ENCODE measurements around the gene ANGPT4. TPM values are rescaled to one million over a fixed set of nuclear protein-coding genes. Genes with fewer than 3 reads are reported as not detected.

The ANGPT4 gene, protein sequence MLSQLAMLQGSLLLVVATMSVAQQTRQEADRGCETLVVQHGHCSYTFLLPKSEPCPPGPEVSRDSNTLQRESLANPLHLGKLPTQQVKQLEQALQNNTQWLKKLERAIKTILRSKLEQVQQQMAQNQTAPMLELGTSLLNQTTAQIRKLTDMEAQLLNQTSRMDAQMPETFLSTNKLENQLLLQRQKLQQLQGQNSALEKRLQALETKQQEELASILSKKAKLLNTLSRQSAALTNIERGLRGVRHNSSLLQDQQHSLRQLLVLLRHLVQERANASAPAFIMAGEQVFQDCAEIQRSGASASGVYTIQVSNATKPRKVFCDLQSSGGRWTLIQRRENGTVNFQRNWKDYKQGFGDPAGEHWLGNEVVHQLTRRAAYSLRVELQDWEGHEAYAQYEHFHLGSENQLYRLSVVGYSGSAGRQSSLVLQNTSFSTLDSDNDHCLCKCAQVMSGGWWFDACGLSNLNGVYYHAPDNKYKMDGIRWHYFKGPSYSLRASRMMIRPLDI
- total RNA-seq (2021; ENCODE audit: unreplicated experiment) (not detected), Bru-seq, nascent RNA (not detected), BruChase-seq, experiment 1, labeled RNA remaining after a 2-hour chase (percentile 2 among the genes with signal in this experiment), BruChase-seq, experiment 2, labeled RNA remaining after a 6-hour chase (not detected)
- polyA plus RNA-seq (2012; ENCODE audit: insufficient read length) = 0.05 TPM
- long read RNA-seq = 0 reads

DNA sequence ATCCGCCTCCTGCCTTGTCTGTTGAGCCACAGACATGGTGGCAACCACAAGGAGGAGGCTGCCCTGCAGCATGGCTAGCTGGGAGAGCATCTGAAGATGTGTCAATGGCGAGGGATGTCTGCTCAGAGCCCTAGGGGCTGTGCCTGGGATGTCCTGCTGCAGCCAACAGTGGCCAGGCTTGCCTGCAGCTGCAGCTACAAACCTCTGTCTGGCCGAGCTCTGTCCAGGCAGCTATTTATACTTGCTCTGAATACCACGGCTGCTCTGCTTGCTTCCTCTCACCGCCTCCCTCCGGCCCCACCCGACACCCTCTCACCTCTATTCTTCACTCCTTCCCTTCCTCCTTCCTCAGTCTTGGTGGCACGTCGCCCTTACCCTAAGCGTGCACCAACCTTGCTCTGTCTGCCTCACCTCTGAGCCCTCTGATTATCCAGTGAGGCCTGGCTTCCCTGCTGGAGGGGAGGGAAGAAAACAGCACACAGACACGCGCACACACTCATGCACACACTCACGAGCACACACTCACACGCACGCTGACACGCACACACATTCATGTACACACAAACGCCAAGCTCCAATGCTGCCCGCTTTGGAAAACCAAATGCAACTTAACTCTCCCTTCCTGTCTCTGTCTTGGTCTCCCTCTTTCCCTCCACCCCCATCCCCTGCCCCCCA lies at the start of gene ANGPT4:
TSS of gene ANGPT4 (minus strand) at position 210 of the 675 bp plus-strand sequence. CDS start at position 90, 120 bp downstream.
- ChIA-PET POLR2A (no interaction called here), CTCF (interaction anchor here (0.5 to 0.7 kb wide), 2 partner anchors 97 to 169 kb away, joined by 3 read pairs; no protein-coding TSS in a partner anchor)
- in situ Hi-C loops (cut with HindIII; ENCODE audit: low pct_unique_long_range_greater_than_20kb, low sequenced_read_pairs) = no loop called here
- ATAC-seq (peak; percentile 46; the same call in 1 of the 2 replicates), DNase-seq (ENCODE audit: low read depth, low spot score) (no peak)
- no peaks in the 10 kb centered on the region for H3K9me3 ChIP-seq (ENCODE audit: control insufficient read depth, insufficient read depth, low read depth, low read length)
- no peak within 1 kb of the TSS for H3K27ac ChIP-seq (ENCODE audit: low read length)
- TF ChIP-seq TCF7L2 (IDR thresholded peaks at IDR 0.05; ENCODE audit: low read depth, low read length) = no peak
- no peak for TF ChIP-seq POLR2AphosphoS5 (IDR thresholded peaks at IDR 0.05; ENCODE audit: low read depth, low read length)
- TF ChIP-seq, protein P1, sequence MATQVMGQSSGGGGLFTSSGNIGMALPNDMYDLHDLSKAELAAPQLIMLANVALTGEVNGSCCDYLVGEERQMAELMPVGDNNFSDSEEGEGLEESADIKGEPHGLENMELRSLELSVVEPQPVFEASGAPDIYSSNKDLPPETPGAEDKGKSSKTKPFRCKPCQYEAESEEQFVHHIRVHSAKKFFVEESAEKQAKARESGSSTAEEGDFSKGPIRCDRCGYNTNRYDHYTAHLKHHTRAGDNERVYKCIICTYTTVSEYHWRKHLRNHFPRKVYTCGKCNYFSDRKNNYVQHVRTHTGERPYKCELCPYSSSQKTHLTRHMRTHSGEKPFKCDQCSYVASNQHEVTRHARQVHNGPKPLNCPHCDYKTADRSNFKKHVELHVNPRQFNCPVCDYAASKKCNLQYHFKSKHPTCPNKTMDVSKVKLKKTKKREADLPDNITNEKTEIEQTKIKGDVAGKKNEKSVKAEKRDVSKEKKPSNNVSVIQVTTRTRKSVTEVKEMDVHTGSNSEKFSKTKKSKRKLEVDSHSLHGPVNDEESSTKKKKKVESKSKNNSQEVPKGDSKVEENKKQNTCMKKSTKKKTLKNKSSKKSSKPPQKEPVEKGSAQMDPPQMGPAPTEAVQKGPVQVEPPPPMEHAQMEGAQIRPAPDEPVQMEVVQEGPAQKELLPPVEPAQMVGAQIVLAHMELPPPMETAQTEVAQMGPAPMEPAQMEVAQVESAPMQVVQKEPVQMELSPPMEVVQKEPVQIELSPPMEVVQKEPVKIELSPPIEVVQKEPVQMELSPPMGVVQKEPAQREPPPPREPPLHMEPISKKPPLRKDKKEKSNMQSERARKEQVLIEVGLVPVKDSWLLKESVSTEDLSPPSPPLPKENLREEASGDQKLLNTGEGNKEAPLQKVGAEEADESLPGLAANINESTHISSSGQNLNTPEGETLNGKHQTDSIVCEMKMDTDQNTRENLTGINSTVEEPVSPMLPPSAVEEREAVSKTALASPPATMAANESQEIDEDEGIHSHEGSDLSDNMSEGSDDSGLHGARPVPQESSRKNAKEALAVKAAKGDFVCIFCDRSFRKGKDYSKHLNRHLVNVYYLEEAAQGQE (IDR thresholded peaks at IDR 0.05; ENCODE audit: insufficient read depth in 1 of 2, low read depth in 2 of 2, low read length in 1 of 2) = no peak
- no peak for TF ChIP-seq SIN3A (IDR thresholded peaks at IDR 0.05; ENCODE audit: borderline replicate concordance, insufficient read depth, low read depth, low read length)
- TF ChIP-seq, protein P2, sequence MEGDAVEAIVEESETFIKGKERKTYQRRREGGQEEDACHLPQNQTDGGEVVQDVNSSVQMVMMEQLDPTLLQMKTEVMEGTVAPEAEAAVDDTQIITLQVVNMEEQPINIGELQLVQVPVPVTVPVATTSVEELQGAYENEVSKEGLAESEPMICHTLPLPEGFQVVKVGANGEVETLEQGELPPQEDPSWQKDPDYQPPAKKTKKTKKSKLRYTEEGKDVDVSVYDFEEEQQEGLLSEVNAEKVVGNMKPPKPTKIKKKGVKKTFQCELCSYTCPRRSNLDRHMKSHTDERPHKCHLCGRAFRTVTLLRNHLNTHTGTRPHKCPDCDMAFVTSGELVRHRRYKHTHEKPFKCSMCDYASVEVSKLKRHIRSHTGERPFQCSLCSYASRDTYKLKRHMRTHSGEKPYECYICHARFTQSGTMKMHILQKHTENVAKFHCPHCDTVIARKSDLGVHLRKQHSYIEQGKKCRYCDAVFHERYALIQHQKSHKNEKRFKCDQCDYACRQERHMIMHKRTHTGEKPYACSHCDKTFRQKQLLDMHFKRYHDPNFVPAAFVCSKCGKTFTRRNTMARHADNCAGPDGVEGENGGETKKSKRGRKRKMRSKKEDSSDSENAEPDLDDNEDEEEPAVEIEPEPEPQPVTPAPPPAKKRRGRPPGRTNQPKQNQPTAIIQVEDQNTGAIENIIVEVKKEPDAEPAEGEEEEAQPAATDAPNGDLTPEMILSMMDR (IDR thresholded peaks at IDR 0.05) = no peak
- intact Hi-C loops (cut with micrococcal nuclease; ENCODE audit: unreplicated experiment) = no loop called here
- BruUV-seq (replicated peaks) = no TSS peak
- no peaks in the 10 kb centered on the region for H3K27me3 ChIP-seq (ENCODE audit: control insufficient read depth, insufficient read depth, low read length)
- no peaks in the 10 kb centered on the region for H3K36me3 ChIP-seq (ENCODE audit: control insufficient read depth, insufficient read depth, low read length)
- no peak within 1 kb of the TSS for H3K4me3 ChIP-seq (ENCODE audit: low read depth in 2 of 2, low read length in 2 of 2)
- no peaks in the 10 kb centered on the region for H3K4me1 ChIP-seq (ENCODE audit: control insufficient read depth, insufficient read depth, low read length)

DNA sequence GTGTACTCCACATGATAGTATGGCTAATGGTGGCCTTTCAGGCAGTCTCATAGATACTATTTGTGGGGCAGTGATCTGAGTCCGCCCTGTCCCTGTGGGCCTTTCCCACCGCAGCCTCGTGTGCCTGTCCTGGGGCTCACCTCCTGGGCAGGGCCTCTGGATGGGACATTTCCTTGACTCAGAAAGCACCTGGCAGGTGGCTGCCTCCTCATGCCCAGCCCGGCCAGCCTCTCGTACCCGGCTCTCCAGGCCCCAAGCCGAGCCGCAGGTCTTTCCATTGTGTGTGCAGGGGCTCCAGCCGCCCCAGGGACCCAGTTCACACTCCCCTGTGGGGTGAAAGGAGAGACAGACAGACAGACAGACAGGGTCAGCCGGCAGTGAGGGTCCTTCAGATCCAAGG lies 47.7 kb upstream of the ANGPT4 start:
- Histone ChIP-seq H3K4me3 (ENCODE audit: low read depth in 2 of 2, low read length in 2 of 2) (no peak overlapping the region), H3K27ac (ENCODE audit: low read length) (no peak overlapping the region), H3K36me3 (ENCODE audit: control insufficient read depth, insufficient read depth, low read length) (no peaks in the 10 kb centered on the region), H3K4me1 (ENCODE audit: control insufficient read depth, insufficient read depth, low read length) (no peaks in the 10 kb centered on the region; the same call in 1 of the 2 replicates), H3K27me3 (ENCODE audit: control insufficient read depth, insufficient read depth, low read length) (0 out of 2 replicates have a peak, but pooled peaks cover 2% of the 10 kb centered on the region), H3K9me3 (ENCODE audit: control insufficient read depth, insufficient read depth, low read depth, low read length) (no peaks in the 10 kb centered on the region)
- ATAC-seq (no peak), DNase-seq (ENCODE audit: low read depth, low spot score) (no peak)
- ChIA-PET POLR2A (no interaction called here), CTCF (interaction anchor here (0.9 kb wide), 1 partner anchor 188 kb away, joined by 4 read pairs; no protein-coding TSS in a partner anchor)
- TF ChIP-seq, protein P1 (IDR thresholded peaks at IDR 0.05; ENCODE audit: insufficient read depth in 1 of 2, low read depth in 2 of 2, low read length in 1 of 2) = no peak
- no peak for TF ChIP-seq TCF7L2 (IDR thresholded peaks at IDR 0.05; ENCODE audit: low read depth, low read length)
- no peak for TF ChIP-seq POLR2AphosphoS5 (IDR thresholded peaks at IDR 0.05; ENCODE audit: low read depth, low read length)
- TF ChIP-seq SIN3A (IDR thresholded peaks at IDR 0.05; ENCODE audit: borderline replicate concordance, insufficient read depth, low read depth, low read length) = no peak
- TF ChIP-seq, protein P2 (IDR thresholded peaks at IDR 0.05) = no peak
- in situ Hi-C loops (cut with HindIII; ENCODE audit: low pct_unique_long_range_greater_than_20kb, low sequenced_read_pairs) = no loop called here
- intact Hi-C loops (cut with micrococcal nuclease; ENCODE audit: unreplicated experiment) = no loop called here
- no TSS peak for BruUV-seq (replicated peaks)
